Smooth muscle cell (in vitro differentiated cells): ENCODE results near the gene ABCB11. TPM values are rescaled to one million over a fixed set of nuclear protein-coding genes. Genes with fewer than 3 reads are reported as not detected.

ENCODE experiments used
- DNase-seq: peaks from one replicate; lab custom pipeline; 2025; ENCODE audit not compliant: unreplicated experiment; lab: John Stamatoyannopoulos, UW
- H2AFZ ChIP-seq: fragments of 200-600 bp; sonication (generic); 2 replicates; pipeline ENCODE4 v1.6.0; 2016; ENCODE audit warnings: antibody characterized with exemption, low read depth, mild to moderate bottlenecking
- H3F3A ChIP-seq: fragments of 200-600 bp; sonication (generic); 2 replicates; pipeline ENCODE4 v1.6.0; 2017; ENCODE audit warnings: antibody characterized with exemption, low read depth
- H3K27ac ChIP-seq: fragments of 200-600 bp; sonication (generic); 2 replicates; pipeline ENCODE4 v1.5.1; 2016; ENCODE audit warnings: low read depth, mild to moderate bottlenecking
- H3K27me3 ChIP-seq: fragments of 200-600 bp; sonication (generic); 2 replicates; pipeline ENCODE4 v1.6.1; 2016; ENCODE audit warnings: low read depth, mild to moderate bottlenecking
- H3K36me3 ChIP-seq: fragments of 200-600 bp; sonication (generic); 2 replicates; pipeline ENCODE4 v1.5.1; 2016; ENCODE audit warnings: low read depth
- H3K4me1 ChIP-seq: fragments of 200-600 bp; sonication (generic); 2 replicates; pipeline ENCODE4 v1.5.1; 2016; ENCODE audit warnings: low read depth
- H3K4me2 ChIP-seq: fragments of 200-600 bp; sonication (generic); 2 replicates; pipeline ENCODE4 v1.6.0; 2016; ENCODE audit warnings: mild to moderate bottlenecking
- H3K4me3 ChIP-seq: fragments of 200-600 bp; sonication (generic); 2 replicates; pipeline ENCODE4 v1.5.1; 2016; ENCODE audit warnings: mild to moderate bottlenecking
- H3K79me2 ChIP-seq: fragments of 200-600 bp; sonication (generic); 2 replicates; pipeline ENCODE4 v1.6.0; 2016; ENCODE audit warnings: low read depth, mild to moderate bottlenecking
- H3K9ac ChIP-seq: fragments of 200-600 bp; sonication (generic); 2 replicates; pipeline ENCODE4 v1.6.0; 2016; ENCODE audit warnings: low read depth
- H3K9me3 ChIP-seq: fragments of 200-600 bp; sonication (generic); replicated peaks from 2 replicates; pipeline ENCODE4 v1.5.1; 2016; ENCODE audit warnings: low read depth
- H4K20me1 ChIP-seq: fragments of 200-600 bp; sonication (generic); 2 replicates; pipeline ENCODE4 v1.6.0; 2016; ENCODE audit warnings: low read depth
- WGBS: methylation state at CpG from one replicate; pipeline ENCODE4 v1.1.7; 2016; ENCODE audit warnings: low lambda C conversion rate; 5-methylcytosine and 5-hydroxymethylcytosine counted together
- polyA plus RNA-seq: library from polyadenylated mRNA; unstranded; fragments of >200 nt; fragmentation: Nextera tagmentation; extraction: Ambion mirVana; gene quantifications from 2 replicates; pipeline ENCODE4 v1.2.1, GENCODE V29; 2016
- total RNA-seq: library from RNA; depleted of rRNA; stranded (reverse); fragments of >200 nt; gene quantifications from 2 replicates; pipeline ENCODE4 v1.2.3, GENCODE V29; 2014
- TF ChIP-seq, protein P1 (sequence below): fragments of 200-600 bp; sonication (generic); IDR thresholded peaks from 2 replicates; pipeline ENCODE4 v1.5.1; 2017; ENCODE audit warnings: borderline replicate concordance, mild to moderate bottlenecking, antibody characterized with exemption; ENCODE audit not compliant: insufficient read depth, poor library complexity, severe bottlenecking

ABCB11 gene
- total and polyA plus RNA-seq, 2 experiments from 2014 or later: 0.04 to 0.05 TPM

DNA sequence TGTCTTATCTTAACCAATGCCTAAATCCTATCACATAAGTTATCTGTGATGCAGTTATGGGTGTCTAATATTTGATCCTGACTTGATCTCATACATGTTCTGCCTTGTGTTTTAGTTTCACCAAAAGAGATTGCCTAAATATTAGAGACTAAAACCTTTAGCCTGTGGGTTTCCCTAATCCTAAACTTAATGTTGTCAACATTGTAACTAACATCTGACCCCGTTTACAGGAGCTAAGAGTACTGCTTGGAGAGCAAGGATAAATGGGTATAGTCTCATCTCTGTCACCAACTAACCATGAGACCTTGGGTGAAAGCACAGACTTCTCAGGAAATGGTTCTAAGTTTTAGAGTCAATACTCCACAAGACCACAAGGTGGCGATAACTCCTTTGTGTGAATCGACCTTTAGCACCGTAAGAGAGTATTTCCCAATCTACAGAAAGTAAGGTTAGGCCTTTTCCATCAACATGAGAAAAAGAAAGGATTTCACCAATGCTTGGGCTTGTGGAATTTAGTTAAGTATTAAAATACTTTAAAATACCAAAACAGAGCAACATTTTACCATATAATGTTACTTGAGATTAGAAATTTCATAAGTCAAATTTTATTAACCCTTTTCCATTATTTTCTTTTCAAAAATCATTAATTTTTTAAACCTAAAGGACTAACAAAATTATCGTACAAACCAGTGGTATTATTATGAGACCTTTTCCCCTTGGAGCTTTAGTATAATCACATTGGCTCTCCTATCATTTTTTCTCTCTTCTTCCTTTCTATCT is 69.5 kb downstream of the ABCB11 start:
- no peak for DNase-seq
- Histone ChIP-seq H3F3A (no peaks in the 10 kb centered on the region), H3K79me2 (no peaks in the 10 kb centered on the region), H3K4me2 (no peak overlapping the region), H4K20me1 (no peaks in the 10 kb centered on the region), H3K4me1 (no peaks in the 10 kb centered on the region), H3K4me3 (no peak overlapping the region), H2AFZ (peak overlapping the region; percentile 53), H3K9ac (no peak overlapping the region), H3K9me3 (no peaks in the 10 kb centered on the region), H3K27me3 (peaks cover 15% of the 10 kb centered on the region), H3K27ac (no peak overlapping the region), H3K36me3 (no peaks in the 10 kb centered on the region)
- 17% methylated on average over 5 of the region's 5 CpGs for WGBS
- TF ChIP-seq, protein P1, sequence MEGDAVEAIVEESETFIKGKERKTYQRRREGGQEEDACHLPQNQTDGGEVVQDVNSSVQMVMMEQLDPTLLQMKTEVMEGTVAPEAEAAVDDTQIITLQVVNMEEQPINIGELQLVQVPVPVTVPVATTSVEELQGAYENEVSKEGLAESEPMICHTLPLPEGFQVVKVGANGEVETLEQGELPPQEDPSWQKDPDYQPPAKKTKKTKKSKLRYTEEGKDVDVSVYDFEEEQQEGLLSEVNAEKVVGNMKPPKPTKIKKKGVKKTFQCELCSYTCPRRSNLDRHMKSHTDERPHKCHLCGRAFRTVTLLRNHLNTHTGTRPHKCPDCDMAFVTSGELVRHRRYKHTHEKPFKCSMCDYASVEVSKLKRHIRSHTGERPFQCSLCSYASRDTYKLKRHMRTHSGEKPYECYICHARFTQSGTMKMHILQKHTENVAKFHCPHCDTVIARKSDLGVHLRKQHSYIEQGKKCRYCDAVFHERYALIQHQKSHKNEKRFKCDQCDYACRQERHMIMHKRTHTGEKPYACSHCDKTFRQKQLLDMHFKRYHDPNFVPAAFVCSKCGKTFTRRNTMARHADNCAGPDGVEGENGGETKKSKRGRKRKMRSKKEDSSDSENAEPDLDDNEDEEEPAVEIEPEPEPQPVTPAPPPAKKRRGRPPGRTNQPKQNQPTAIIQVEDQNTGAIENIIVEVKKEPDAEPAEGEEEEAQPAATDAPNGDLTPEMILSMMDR: peak; percentile 75

DNA sequence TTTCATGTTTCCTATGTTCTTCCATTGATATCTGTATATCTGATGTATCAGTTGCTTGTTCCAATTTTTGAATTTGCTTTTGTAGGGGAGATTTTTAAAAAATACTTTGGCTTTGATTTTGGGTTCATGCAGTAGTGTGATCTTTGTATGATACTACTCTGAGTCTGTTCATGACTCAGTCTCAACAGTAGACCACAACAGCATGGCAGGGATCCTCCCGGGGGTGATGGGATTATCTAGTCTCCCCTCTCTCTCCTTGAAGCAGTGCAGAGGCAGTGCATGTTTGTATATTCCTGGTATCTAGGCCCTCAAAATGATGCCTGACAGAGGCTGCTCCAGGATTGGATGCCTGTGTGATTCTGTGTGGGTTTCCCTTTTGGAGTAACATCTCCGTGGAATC is 74.7 kb downstream of the ABCB11 start:
- Histone ChIP-seq H3K79me2 (no peaks in the 10 kb centered on the region), H2AFZ (no peak overlapping the region), H3K4me2 (no peak overlapping the region), H3K9ac (no peak overlapping the region), H3K27ac (no peak overlapping the region), H3F3A (no peaks in the 10 kb centered on the region), H3K27me3 (peaks cover 5% of the 10 kb centered on the region), H3K4me3 (no peak overlapping the region), H4K20me1 (no peaks in the 10 kb centered on the region), H3K9me3 (no peaks in the 10 kb centered on the region), H3K36me3 (no peaks in the 10 kb centered on the region), H3K4me1 (no peaks in the 10 kb centered on the region)
- no peak for DNase-seq
- 71% methylated on average over 2 of the region's 2 CpGs for WGBS
- TF ChIP-seq, protein P1: no peak

DNA sequence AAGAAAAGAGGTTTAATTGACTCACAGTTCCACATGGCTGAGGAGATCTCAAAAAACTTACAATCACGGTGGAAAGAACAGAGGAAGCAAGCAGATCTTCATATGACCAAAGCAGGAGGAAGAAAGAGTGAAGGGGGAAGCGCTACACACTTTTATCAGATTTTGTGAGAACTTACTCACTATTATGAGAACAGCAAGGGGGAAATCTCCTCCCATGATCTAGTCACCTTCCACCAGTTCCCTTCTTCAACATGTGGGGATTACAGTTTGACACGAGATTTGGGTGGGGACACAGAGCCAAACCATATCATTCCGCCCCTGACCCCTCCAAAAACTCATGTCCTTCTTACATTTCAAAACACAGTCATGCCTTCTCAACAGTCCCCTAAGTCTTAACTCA is 75.8 kb downstream of the ABCB11 start:
- no peak for DNase-seq
- Histone ChIP-seq H3K27ac (no peak overlapping the region), H3K4me1 (no peaks in the 10 kb centered on the region), H2AFZ (no peak overlapping the region), H3K4me2 (no peak overlapping the region), H4K20me1 (no peaks in the 10 kb centered on the region), H3F3A (no peaks in the 10 kb centered on the region), H3K79me2 (no peaks in the 10 kb centered on the region), H3K4me3 (no peak overlapping the region), H3K9me3 (no peaks in the 10 kb centered on the region), H3K9ac (no peak overlapping the region), H3K36me3 (no peaks in the 10 kb centered on the region), H3K27me3 (peaks cover 5% of the 10 kb centered on the region)
- 91% methylated on average over 4 of the region's 4 CpGs for whole genome bisulfite sequencing
- TF ChIP-seq, protein P1: no peak

DNA sequence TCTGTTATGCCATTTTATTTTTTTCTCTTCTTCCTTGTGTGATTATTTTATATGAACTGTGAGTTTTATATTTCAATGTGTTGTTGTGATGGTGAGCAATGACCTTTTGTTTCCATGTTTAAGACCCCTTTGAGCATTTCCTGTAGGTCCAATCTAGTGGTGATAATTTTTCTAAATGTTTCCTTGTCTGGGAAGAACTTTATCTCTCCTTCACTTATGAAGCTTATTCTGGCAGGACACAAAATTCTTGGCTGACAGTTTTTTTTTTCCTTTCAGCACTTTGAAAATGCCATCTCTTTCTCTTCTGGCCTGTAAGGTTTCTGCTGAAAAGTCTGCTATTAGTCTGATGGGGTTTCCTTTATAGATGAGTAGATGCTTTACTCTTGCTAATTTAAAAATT is 76.9 kb downstream of the ABCB11 start:
- no peak for DNase-seq
- no peaks in the 10 kb centered on the region for H3K4me1 ChIP-seq
- H3F3A ChIP-seq: no peaks in the 10 kb centered on the region
- H2AFZ ChIP-seq: no peak overlapping the region
- H4K20me1 ChIP-seq: no peaks in the 10 kb centered on the region
- H3K9ac ChIP-seq: no peak overlapping the region
- H3K36me3 ChIP-seq: no peaks in the 10 kb centered on the region
- no peak overlapping the region for H3K4me3 ChIP-seq
- H3K27ac ChIP-seq: no peak overlapping the region
- no peak overlapping the region for H3K4me2 ChIP-seq
- H3K27me3 ChIP-seq: peaks cover 5% of the 10 kb centered on the region
- no peaks in the 10 kb centered on the region for H3K9me3 ChIP-seq
- TF ChIP-seq, protein P1: no peak
- no peaks in the 10 kb centered on the region for H3K79me2 ChIP-seq
